Measurements from ENCODE around the gene MGMT. TPM values are rescaled to one million over a fixed set of nuclear protein-coding genes. Genes with fewer than 3 reads are reported as not detected.

MGMT gene
- total and polyA plus RNA-seq, 5 donors from 2014 or later, result 18.7 to 48.0 (median 35.2) TPM

DNA sequence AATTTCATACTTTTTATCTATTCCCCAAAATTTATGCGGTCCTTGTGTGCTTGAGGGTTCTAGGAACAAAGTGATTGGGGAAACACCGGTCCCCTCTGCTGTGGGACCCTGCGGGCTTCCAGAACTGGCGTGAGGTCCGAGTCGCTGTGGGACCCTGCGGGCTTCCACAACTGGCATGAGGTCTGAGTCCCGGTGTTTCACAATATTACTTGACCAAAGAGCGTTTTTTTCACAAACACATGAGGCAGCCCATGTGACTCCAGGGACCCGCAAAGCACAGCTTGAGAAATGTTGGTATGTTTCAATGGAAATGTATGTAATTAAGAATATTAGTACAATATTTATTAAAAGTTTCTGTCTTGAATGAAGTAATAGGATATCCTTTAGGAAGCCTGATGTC is 212.2 kb downstream of the MGMT start:
- DNase-seq, result no peak

GRCh38 chr10:129680661-129681344 is 213.8 kb downstream of the MGMT start:
- Histone ChIP-seq H3K36me3 (ENCODE audit: control insufficient read depth, insufficient read depth, low read length) (no peaks in the 10 kb centered on the region), H3K27ac (ENCODE audit: insufficient read depth, low read length, poor library complexity, severe bottlenecking) (no peak overlapping the region), H3K9me3 (ENCODE audit: control insufficient read depth in 2 of 2, low read length in 2 of 2) (no peaks in the 10 kb centered on the region), H3K4me1 (ENCODE audit: control insufficient read depth, insufficient read depth, low read length, poor library complexity, severe bottlenecking) (no peaks in the 10 kb centered on the region), H3K4me3 (ENCODE audit: low read depth, low read length) (no peak overlapping the region), H3K27me3 (ENCODE audit: control insufficient read depth, insufficient read depth, low read length) (no peaks in the 10 kb centered on the region)
- peaks cover 0 to 2% (median 0%) of the 10 kb centered on the region in 7 donors for H3K9me3 Mint-ChIP-seq
- H3K27me3 Mint-ChIP-seq, result no peaks in the 10 kb centered on the region
- peaks cover 13% of the 10 kb centered on the region for H3K36me3 Mint-ChIP-seq
- ATAC-seq (ENCODE audit: low read depth in 2 of 2) (no peak), DNase-seq (no peak)
- H3K4me1 Mint-ChIP-seq, result peaks cover 0 to 3% (median 1%) of the 10 kb centered on the region in 4 donors
- peak overlapping the region in 1 of 3 donors; percentile 38 for H3K27ac Mint-ChIP-seq
- H3K4me3 Mint-ChIP-seq, result no peak overlapping the region

More for the DNA sequence above, 212.2 kb downstream of the MGMT start:
- no peak overlapping the region for H3K27ac ChIP-seq (ENCODE audit: insufficient read depth, low read length, poor library complexity, severe bottlenecking)
- peaks cover 0 to 2% (median 0%) of the 10 kb centered on the region in 7 donors for H3K9me3 Mint-ChIP-seq
- no peak overlapping the region for H3K4me3 Mint-ChIP-seq
- no peaks in the 10 kb centered on the region for H3K4me1 ChIP-seq (ENCODE audit: control insufficient read depth, insufficient read depth, low read length, poor library complexity, severe bottlenecking)
- H3K36me3 ChIP-seq (ENCODE audit: control insufficient read depth, insufficient read depth, low read length), result no peaks in the 10 kb centered on the region
- H3K36me3 Mint-ChIP-seq, result peaks cover 22% of the 10 kb centered on the region
- H3K9me3 ChIP-seq (ENCODE audit: control insufficient read depth in 2 of 2, low read length in 2 of 2), result no peaks in the 10 kb centered on the region
- no peak overlapping the region for H3K4me3 ChIP-seq (ENCODE audit: low read depth, low read length)
- no peak for ATAC-seq (ENCODE audit: low read depth in 2 of 2)
- peaks cover 0 to 8% (median 5%) of the 10 kb centered on the region in 4 donors for H3K4me1 Mint-ChIP-seq
- H3K27me3 ChIP-seq (ENCODE audit: control insufficient read depth, insufficient read depth, low read length), result no peaks in the 10 kb centered on the region
- no peaks in the 10 kb centered on the region for H3K27me3 Mint-ChIP-seq
- H3K27ac Mint-ChIP-seq, result no peak overlapping the region

GRCh38 chr10:129681856-129682255 is 214.8 kb downstream of the MGMT start:
- Histone ChIP-seq H3K4me3 (ENCODE audit: low read depth, low read length) (no peak overlapping the region), H3K27ac (ENCODE audit: insufficient read depth, low read length, poor library complexity, severe bottlenecking) (no peak overlapping the region), H3K9me3 (ENCODE audit: control insufficient read depth in 2 of 2, low read length in 2 of 2) (no peaks in the 10 kb centered on the region), H3K4me1 (ENCODE audit: control insufficient read depth, insufficient read depth, low read length, poor library complexity, severe bottlenecking) (no peaks in the 10 kb centered on the region), H3K36me3 (ENCODE audit: control insufficient read depth, insufficient read depth, low read length) (no peaks in the 10 kb centered on the region), H3K27me3 (ENCODE audit: control insufficient read depth, insufficient read depth, low read length) (no peaks in the 10 kb centered on the region)
- no peaks in the 10 kb centered on the region for H3K27me3 Mint-ChIP-seq
- DNase-seq (no peak), ATAC-seq (ENCODE audit: low read depth in 2 of 2) (no peak)
- H3K4me1 Mint-ChIP-seq, result peaks cover 0 to 3% (median 1%) of the 10 kb centered on the region in 4 donors
- peaks cover 0 to 2% (median 0%) of the 10 kb centered on the region in 7 donors for H3K9me3 Mint-ChIP-seq
- no peak overlapping the region for H3K27ac Mint-ChIP-seq
- no peak overlapping the region for H3K4me3 Mint-ChIP-seq
- peaks cover 13% of the 10 kb centered on the region for H3K36me3 Mint-ChIP-seq

GRCh38 chr10:129683519-129683918 is 216.5 kb downstream of the MGMT start:
- no peak overlapping the region for H3K4me3 ChIP-seq (ENCODE audit: low read depth, low read length)
- H3K4me1 ChIP-seq (ENCODE audit: control insufficient read depth, insufficient read depth, low read length, poor library complexity, severe bottlenecking), result no peaks in the 10 kb centered on the region
- Mint-ChIP-seq H3K4me3 (no peak overlapping the region), H3K36me3 (peaks cover 7% of the 10 kb centered on the region), H3K4me1 (peaks cover 0 to 3% (median 1%) of the 10 kb centered on the region in 4 donors), H3K9me3 (peaks cover 0 to 3% (median 0%) of the 10 kb centered on the region in 7 donors), H3K27me3 (no peaks in the 10 kb centered on the region), H3K27ac (no peak overlapping the region)
- H3K27ac ChIP-seq (ENCODE audit: insufficient read depth, low read length, poor library complexity, severe bottlenecking), result no peak overlapping the region
- H3K27me3 ChIP-seq (ENCODE audit: control insufficient read depth, insufficient read depth, low read length), result no peaks in the 10 kb centered on the region
- H3K9me3 ChIP-seq (ENCODE audit: control insufficient read depth in 2 of 2, low read length in 2 of 2), result no peaks in the 10 kb centered on the region
- ATAC-seq (ENCODE audit: low read depth in 2 of 2) (no peak), DNase-seq (no peak)
- no peaks in the 10 kb centered on the region for H3K36me3 ChIP-seq (ENCODE audit: control insufficient read depth, insufficient read depth, low read length)

- Mint-ChIP-seq H3K4me3 (no peak overlapping the region), H3K4me1 (peaks cover 0 to 3% (median 1%) of the 10 kb centered on the region in 4 donors), H3K27me3 (no peaks in the 10 kb centered on the region), H3K9me3 (peaks cover 0 to 3% (median 0%) of the 10 kb centered on the region in 7 donors), H3K36me3 (peaks cover 6% of the 10 kb centered on the region), H3K27ac (no peak overlapping the region)
- Histone ChIP-seq H3K4me3 (ENCODE audit: low read depth, low read length) (no peak overlapping the region), H3K4me1 (ENCODE audit: control insufficient read depth, insufficient read depth, low read length, poor library complexity, severe bottlenecking) (no peaks in the 10 kb centered on the region), H3K9me3 (ENCODE audit: control insufficient read depth in 2 of 2, low read length in 2 of 2) (no peaks in the 10 kb centered on the region), H3K27me3 (ENCODE audit: control insufficient read depth, insufficient read depth, low read length) (no peaks in the 10 kb centered on the region), H3K36me3 (ENCODE audit: control insufficient read depth, insufficient read depth, low read length) (no peaks in the 10 kb centered on the region), H3K27ac (ENCODE audit: insufficient read depth, low read length, poor library complexity, severe bottlenecking) (no peak overlapping the region)
- no peak for ATAC-seq (ENCODE audit: low read depth in 2 of 2)
- no peak for DNase-seq
Observed at GRCh38 chr10:129683920-129684319, 216.9 kb downstream of the MGMT start.

DNA sequence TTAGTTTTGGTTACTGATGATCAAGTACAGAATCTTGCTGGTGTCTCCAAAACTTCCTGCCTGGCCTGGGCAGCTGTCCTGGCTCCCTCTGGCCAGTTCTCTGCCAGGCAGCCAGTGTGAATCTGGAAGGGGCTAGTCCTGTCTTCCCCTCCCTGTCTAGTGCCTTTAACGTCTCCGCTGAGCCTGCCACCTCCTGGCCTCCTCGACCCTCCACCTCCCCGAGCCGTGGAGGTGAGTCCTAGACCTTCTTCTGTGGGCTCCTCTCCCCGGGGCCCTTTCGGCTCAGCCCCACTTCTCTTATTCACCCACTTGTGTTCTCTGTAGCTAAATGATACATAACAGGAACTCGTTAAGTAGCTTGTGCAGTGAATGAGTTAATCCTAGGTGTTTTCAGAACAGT is 218.2 kb downstream of the MGMT start:
- DNase-seq (no peak), ATAC-seq (ENCODE audit: low read depth in 2 of 2) (no peak)
- no peaks in the 10 kb centered on the region for H3K9me3 ChIP-seq (ENCODE audit: control insufficient read depth in 2 of 2, low read length in 2 of 2)
- H3K27ac ChIP-seq (ENCODE audit: insufficient read depth, low read length, poor library complexity, severe bottlenecking), result no peak overlapping the region
- peaks cover 0 to 3% (median 1%) of the 10 kb centered on the region in 4 donors for H3K4me1 Mint-ChIP-seq
- H3K27ac Mint-ChIP-seq, result no peak overlapping the region
- H3K27me3 Mint-ChIP-seq, result no peaks in the 10 kb centered on the region
- H3K36me3 ChIP-seq (ENCODE audit: control insufficient read depth, insufficient read depth, low read length), result no peaks in the 10 kb centered on the region
- H3K9me3 Mint-ChIP-seq, result peaks cover 0 to 1% (median 0%) of the 10 kb centered on the region in 7 donors
- peaks cover under 1% of the 10 kb centered on the region for H3K36me3 Mint-ChIP-seq
- H3K4me3 Mint-ChIP-seq, result no peak overlapping the region
- no peak overlapping the region for H3K4me3 ChIP-seq (ENCODE audit: low read depth, low read length)
- no peaks in the 10 kb centered on the region for H3K4me1 ChIP-seq (ENCODE audit: control insufficient read depth, insufficient read depth, low read length, poor library complexity, severe bottlenecking)
- H3K27me3 ChIP-seq (ENCODE audit: control insufficient read depth, insufficient read depth, low read length), result no peaks in the 10 kb centered on the region

- Histone ChIP-seq H3K9me3 (ENCODE audit: control insufficient read depth in 2 of 2, low read length in 2 of 2) (no peaks in the 10 kb centered on the region), H3K27ac (ENCODE audit: insufficient read depth, low read length, poor library complexity, severe bottlenecking) (no peak overlapping the region), H3K27me3 (ENCODE audit: control insufficient read depth, insufficient read depth, low read length) (no peaks in the 10 kb centered on the region), H3K4me3 (ENCODE audit: low read depth, low read length) (no peak overlapping the region), H3K36me3 (ENCODE audit: control insufficient read depth, insufficient read depth, low read length) (no peaks in the 10 kb centered on the region), H3K4me1 (ENCODE audit: control insufficient read depth, insufficient read depth, low read length, poor library complexity, severe bottlenecking) (no peaks in the 10 kb centered on the region)
- ATAC-seq (ENCODE audit: low read depth in 2 of 2), result no peak
- DNase-seq, result no peak
- H3K4me1 Mint-ChIP-seq, result peaks cover 0 to 9% (median 7%) of the 10 kb centered on the region in 4 donors
- H3K27me3 Mint-ChIP-seq, result no peaks in the 10 kb centered on the region
- H3K4me3 Mint-ChIP-seq, result no peak overlapping the region
- peaks cover 4% of the 10 kb centered on the region for H3K36me3 Mint-ChIP-seq
- H3K27ac Mint-ChIP-seq, result no peak overlapping the region
- peaks cover 0 to 1% (median 0%) of the 10 kb centered on the region in 7 donors for H3K9me3 Mint-ChIP-seq
Observed at GRCh38 chr10:129689671-129690071, 222.6 kb downstream of the MGMT start.
